NCI-H748 treated with DMSO at 0.1 percent for 48 hours (cell line): ENCODE measurements around the gene C9orf85.

Experiments
- DNase-seq: peaks from one replicate; lab custom pipeline; 2025; lab: John Stamatoyannopoulos, UW

Gene C9orf85

GRCh38 chr9:71904076-71904475 is 7.4 kb upstream of the C9orf85 start:
- DNase-seq, result no peak

GRCh38 chr9:71908825-71909224 is 2.6 kb upstream of the C9orf85 start:
- no peak for DNase-seq

GRCh38 chr9:71909887-71910649 is 1.4 kb upstream of the C9orf85 start:
- peak; percentile 19 for DNase-seq

GRCh38 chr9:71910650-71911060 is 784 bp upstream of the C9orf85 start:
- DNase-seq, result no peak

GRCh38 chr9:71911908-71912335 is 483 bp downstream of the C9orf85 start:
- no peak for DNase-seq

- DNase-seq, result no peak
Observed at GRCh38 chr9:71915495-71915894, 4.1 kb downstream of the C9orf85 start.

GRCh38 chr9:71916834-71917534 is 5.5 kb downstream of the C9orf85 start:
- DNase-seq, result no peak

GRCh38 chr9:71918419-71918818 is 7.0 kb downstream of the C9orf85 start:
- no peak for DNase-seq

- DNase-seq, result no peak
Observed at GRCh38 chr9:71920456-71921189, 9.2 kb downstream of the C9orf85 start.

- DNase-seq, result no peak
Observed at GRCh38 chr9:71921190-71921814, 9.9 kb downstream of the C9orf85 start.

GRCh38 chr9:71924576-71924975 is 13.1 kb downstream of the C9orf85 start:
- no peak for DNase-seq

- DNase-seq, result no peak
Observed at GRCh38 chr9:71925834-71926233, 14.4 kb downstream of the C9orf85 start.

- DNase-seq, result no peak
Observed at GRCh38 chr9:71928376-71928775, 16.9 kb downstream of the C9orf85 start.

GRCh38 chr9:71928806-71929205 is 17.4 kb downstream of the C9orf85 start:
- DNase-seq, result no peak

- no peak for DNase-seq
Observed at GRCh38 chr9:71929223-71929622, 17.8 kb downstream of the C9orf85 start.

- DNase-seq, result no peak
Observed at GRCh38 chr9:71929791-71930440, 18.5 kb downstream of the C9orf85 start.

- no peak for DNase-seq
Observed at GRCh38 chr9:71931166-71931565, 19.7 kb downstream of the C9orf85 start.

- DNase-seq, result no peak
Observed at GRCh38 chr9:71936066-71936465, 24.6 kb downstream of the C9orf85 start.

- no peak for DNase-seq
Observed at GRCh38 chr9:71937070-71937625, 25.7 kb downstream of the C9orf85 start.

- no peak for DNase-seq
Observed at GRCh38 chr9:71937898-71938297, 26.5 kb downstream of the C9orf85 start.

GRCh38 chr9:71941060-71941568 is 29.7 kb downstream of the C9orf85 start:
- no peak for DNase-seq
